ENCODE results near the gene PNPLA7.

DNA sequence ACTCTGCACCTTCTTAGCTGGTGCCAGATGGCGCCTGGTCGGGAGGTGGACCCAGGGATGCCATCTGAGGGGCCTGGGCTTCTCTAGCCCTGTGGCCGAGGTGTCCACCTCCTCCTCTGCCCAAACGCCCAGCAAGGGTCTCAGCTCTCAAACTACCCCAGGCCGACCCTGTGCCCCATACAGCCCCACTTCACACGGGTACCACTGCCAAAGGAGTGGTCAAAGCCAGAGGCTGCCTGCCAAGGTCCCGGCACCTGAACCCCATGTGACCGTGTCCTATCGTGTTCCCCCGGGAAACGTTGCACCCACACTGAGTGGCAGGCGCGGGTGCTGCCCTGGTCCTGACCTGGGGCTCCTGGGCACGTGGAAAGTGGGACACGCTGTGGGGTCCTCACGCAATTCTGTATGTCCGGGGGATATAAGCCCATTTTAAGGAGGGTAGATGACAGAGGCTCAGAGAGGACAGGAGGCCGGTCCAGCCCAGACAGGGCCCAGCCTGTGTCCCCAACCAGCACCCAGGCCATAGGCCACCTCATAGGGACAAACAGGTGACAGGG is 111.0 kb downstream of the PNPLA7 start:
- TF ChIP-seq, protein P1, sequence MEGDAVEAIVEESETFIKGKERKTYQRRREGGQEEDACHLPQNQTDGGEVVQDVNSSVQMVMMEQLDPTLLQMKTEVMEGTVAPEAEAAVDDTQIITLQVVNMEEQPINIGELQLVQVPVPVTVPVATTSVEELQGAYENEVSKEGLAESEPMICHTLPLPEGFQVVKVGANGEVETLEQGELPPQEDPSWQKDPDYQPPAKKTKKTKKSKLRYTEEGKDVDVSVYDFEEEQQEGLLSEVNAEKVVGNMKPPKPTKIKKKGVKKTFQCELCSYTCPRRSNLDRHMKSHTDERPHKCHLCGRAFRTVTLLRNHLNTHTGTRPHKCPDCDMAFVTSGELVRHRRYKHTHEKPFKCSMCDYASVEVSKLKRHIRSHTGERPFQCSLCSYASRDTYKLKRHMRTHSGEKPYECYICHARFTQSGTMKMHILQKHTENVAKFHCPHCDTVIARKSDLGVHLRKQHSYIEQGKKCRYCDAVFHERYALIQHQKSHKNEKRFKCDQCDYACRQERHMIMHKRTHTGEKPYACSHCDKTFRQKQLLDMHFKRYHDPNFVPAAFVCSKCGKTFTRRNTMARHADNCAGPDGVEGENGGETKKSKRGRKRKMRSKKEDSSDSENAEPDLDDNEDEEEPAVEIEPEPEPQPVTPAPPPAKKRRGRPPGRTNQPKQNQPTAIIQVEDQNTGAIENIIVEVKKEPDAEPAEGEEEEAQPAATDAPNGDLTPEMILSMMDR (IDR thresholded peaks at IDR 0.05 in 8 of 11, conservative IDR thresholded peaks at IDR 0.05 in 3 of 11): no peak
- TF ChIP-seq POLR2A (IDR thresholded peaks at IDR 0.05) (no peak), POLR2AphosphoS5 (IDR thresholded peaks at IDR 0.05) (no peak)

Measured in spleen (tissue), 7 donors.